MM.1S (cell line): ENCODE data around the gene HERC2.

Source experiments
- DNase-seq: peaks from one replicate; pipeline ENCODE4 v3.0.0-alpha.2; 2015
- H2AFZ ChIP-seq: fragments of 300-600 bp; sonication (generic); 2 replicates; pipeline ENCODE4 v1.6.0; 2016; ENCODE audit warnings: antibody characterized with exemption, low read length
- H3F3A ChIP-seq: fragments of 300-600 bp; sonication (generic); 2 replicates; pipeline ENCODE4 v1.6.1; 2016; ENCODE audit warnings: mild to moderate bottlenecking, antibody characterized with exemption, low read length, moderate library complexity, mixed read lengths; ENCODE audit not compliant: insufficient read depth
- H3K27ac ChIP-seq: fragments of 300-600 bp; sonication (generic); 2 replicates; pipeline ENCODE4 v1.5.1; 2016; ENCODE audit warnings: mild to moderate bottlenecking, low read length
- H3K27me3 ChIP-seq: fragments of 300-600 bp; sonication (generic); replicated peaks from 2 replicates; pipeline ENCODE4 v1.6.0; 2016; ENCODE audit warnings: low read length; ENCODE audit not compliant: insufficient read depth
- H3K36me3 ChIP-seq: fragments of 300-600 bp; sonication (generic); replicated peaks from 2 replicates; pipeline ENCODE4 v1.6.1; 2016; ENCODE audit warnings: mild to moderate bottlenecking, low read length, mixed read lengths; ENCODE audit not compliant: insufficient read depth
- H3K4me1 ChIP-seq: fragments of 300-600 bp; sonication (generic); 2 replicates; pipeline ENCODE4 v1.6.1; 2016; ENCODE audit warnings: low read length, mixed read lengths
- H3K4me2 ChIP-seq: fragments of 300-600 bp; sonication (generic); 2 replicates; pipeline ENCODE4 v1.6.0; 2016; ENCODE audit warnings: low read depth, low read length
- H3K4me3 ChIP-seq: fragments of 300-600 bp; sonication (generic); 2 replicates; pipeline ENCODE4 v1.5.1; 2016; ENCODE audit warnings: low read length, mixed read lengths
- H3K79me2 ChIP-seq: fragments of 300-600 bp; sonication (generic); 2 replicates; pipeline ENCODE4 v1.6.1; 2016; ENCODE audit warnings: mixed run types, low read length, mixed read lengths
- H3K9ac ChIP-seq: fragments of 300-600 bp; sonication (generic); 2 replicates; pipeline ENCODE4 v1.6.1; 2016; ENCODE audit warnings: low read length, mixed read lengths
- H3K9me2 ChIP-seq: fragments of 300-600 bp; sonication (generic); replicated peaks from 2 replicates; pipeline ENCODE4 v1.6.1; 2016; ENCODE audit warnings: mild to moderate bottlenecking, low read length, mixed read lengths; ENCODE audit not compliant: insufficient read depth
- H3K9me3 ChIP-seq: fragments of 300-600 bp; sonication (generic); replicated peaks from 2 replicates; pipeline ENCODE4 v1.6.1; 2016; ENCODE audit warnings: mild to moderate bottlenecking, low read length, mixed read lengths; ENCODE audit not compliant: insufficient read depth
- H4K20me1 ChIP-seq: fragments of 300-600 bp; sonication (generic); 2 replicates; pipeline ENCODE4 v1.6.1; 2016; ENCODE audit warnings: mild to moderate bottlenecking, low read length, moderate library complexity, mixed read lengths; ENCODE audit not compliant: insufficient read depth
- EZH2 ChIP-seq: fragments of 300-600 bp; sonication (generic); optimal IDR thresholded peaks from 2 replicates; pipeline ENCODE3; 2017; ENCODE audit warnings: low read depth, mild to moderate bottlenecking, antibody characterized with exemption, low read length, mixed read lengths
- EZH2phosphoT487 ChIP-seq: fragments of 300-600 bp; sonication (generic); IDR thresholded peaks from 2 replicates; pipeline ENCODE4 v1.6.1; 2018; ENCODE audit warnings: antibody characterized with exemption, low read length
- TF ChIP-seq, protein P1 (sequence below): fragments of 300-600 bp; sonication (generic); IDR thresholded peaks from 2 replicates; pipeline ENCODE4 v1.5.1; 2016; ENCODE audit warnings: antibody characterized with exemption, low read length, mixed read lengths

HERC2 gene

DNA sequence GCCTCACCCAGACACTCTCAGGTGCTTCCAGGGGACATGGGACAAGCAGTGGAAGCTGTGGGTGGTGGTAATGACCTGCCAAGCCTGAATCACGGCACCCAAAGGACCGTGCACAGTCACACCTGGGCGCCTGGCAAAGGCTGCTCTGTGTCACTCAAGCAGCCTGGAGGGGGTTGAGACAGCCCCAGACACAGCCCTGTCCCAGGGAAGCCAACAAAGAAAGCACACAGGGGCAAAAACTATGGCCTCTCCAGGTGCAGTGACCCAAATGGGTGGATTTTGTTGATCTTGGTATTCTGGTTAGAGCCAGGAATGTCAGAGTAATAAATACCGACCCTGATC lies 207.9 kb downstream of the HERC2 start:
- Histone ChIP-seq H3K27me3 (no peaks in the 10 kb centered on the region), H4K20me1 (no peaks in the 10 kb centered on the region), H3K27ac (no peak overlapping the region), H3K9ac (no peak overlapping the region), H3K4me2 (no peak overlapping the region), H3K9me2 (no peaks in the 10 kb centered on the region), H3K4me1 (no peaks in the 10 kb centered on the region), H3F3A (no peaks in the 10 kb centered on the region), H3K36me3 (no peaks in the 10 kb centered on the region; the same call in 1 of the 2 replicates), H3K9me3 (no peaks in the 10 kb centered on the region), H3K79me2 (no peaks in the 10 kb centered on the region), H3K4me3 (no peak overlapping the region), H2AFZ (no peak overlapping the region)
- no peak for DNase-seq
- no peak for TF ChIP-seq EZH2phosphoT487
- no peak for TF ChIP-seq EZH2
- TF ChIP-seq, protein P1, sequence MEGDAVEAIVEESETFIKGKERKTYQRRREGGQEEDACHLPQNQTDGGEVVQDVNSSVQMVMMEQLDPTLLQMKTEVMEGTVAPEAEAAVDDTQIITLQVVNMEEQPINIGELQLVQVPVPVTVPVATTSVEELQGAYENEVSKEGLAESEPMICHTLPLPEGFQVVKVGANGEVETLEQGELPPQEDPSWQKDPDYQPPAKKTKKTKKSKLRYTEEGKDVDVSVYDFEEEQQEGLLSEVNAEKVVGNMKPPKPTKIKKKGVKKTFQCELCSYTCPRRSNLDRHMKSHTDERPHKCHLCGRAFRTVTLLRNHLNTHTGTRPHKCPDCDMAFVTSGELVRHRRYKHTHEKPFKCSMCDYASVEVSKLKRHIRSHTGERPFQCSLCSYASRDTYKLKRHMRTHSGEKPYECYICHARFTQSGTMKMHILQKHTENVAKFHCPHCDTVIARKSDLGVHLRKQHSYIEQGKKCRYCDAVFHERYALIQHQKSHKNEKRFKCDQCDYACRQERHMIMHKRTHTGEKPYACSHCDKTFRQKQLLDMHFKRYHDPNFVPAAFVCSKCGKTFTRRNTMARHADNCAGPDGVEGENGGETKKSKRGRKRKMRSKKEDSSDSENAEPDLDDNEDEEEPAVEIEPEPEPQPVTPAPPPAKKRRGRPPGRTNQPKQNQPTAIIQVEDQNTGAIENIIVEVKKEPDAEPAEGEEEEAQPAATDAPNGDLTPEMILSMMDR = no peak

DNA sequence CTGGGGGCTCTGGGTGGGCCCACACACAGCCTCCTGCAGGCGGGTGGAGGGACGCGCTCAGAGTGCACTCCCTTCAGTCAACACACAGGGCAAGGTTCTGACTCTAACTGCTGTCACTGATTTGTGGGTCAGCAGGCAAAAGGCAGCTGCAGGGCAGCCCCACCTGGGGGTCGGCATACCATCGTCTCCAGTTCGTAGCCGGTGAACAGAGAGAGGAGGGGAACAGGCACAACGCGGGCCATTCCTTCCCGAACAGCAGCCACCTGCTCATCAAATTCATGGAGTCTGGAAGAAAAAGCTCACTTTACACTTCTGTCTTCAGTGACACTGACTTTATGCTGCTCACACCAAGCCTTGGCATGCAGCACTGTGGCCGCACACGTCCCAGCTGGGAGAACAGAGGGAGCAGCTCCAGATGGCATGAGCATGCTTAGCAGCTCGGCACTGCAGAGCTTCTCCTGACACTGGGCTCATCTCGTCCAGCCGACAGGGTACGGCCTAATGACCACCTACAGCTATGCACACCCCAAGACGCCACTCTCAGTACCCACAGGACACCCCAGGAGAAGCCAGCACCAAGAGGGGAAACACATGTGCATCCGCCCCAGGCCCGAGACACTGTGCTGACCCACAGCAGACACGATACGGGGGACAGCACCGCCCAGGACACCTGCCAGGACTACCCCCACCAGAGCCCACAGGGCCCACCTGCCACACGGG lies 208.4 kb downstream of the HERC2 start:
- H3K9me3 ChIP-seq = no peaks in the 10 kb centered on the region
- H3K27ac ChIP-seq = no peak overlapping the region
- H4K20me1 ChIP-seq = no peaks in the 10 kb centered on the region
- H3K79me2 ChIP-seq = no peaks in the 10 kb centered on the region
- H3K9me2 ChIP-seq = no peaks in the 10 kb centered on the region
- no peak overlapping the region for H3K4me2 ChIP-seq
- no peak overlapping the region for H2AFZ ChIP-seq
- no peaks in the 10 kb centered on the region for H3K27me3 ChIP-seq
- no peak for DNase-seq
- no peak overlapping the region for H3K9ac ChIP-seq
- H3K4me3 ChIP-seq = no peak overlapping the region
- no peaks in the 10 kb centered on the region for H3F3A ChIP-seq
- TF ChIP-seq EZH2 (no peak), EZH2phosphoT487 (no peak)
- no peaks in the 10 kb centered on the region; the same call in 1 of the 2 replicates for H3K36me3 ChIP-seq
- H3K4me1 ChIP-seq = no peaks in the 10 kb centered on the region

DNA sequence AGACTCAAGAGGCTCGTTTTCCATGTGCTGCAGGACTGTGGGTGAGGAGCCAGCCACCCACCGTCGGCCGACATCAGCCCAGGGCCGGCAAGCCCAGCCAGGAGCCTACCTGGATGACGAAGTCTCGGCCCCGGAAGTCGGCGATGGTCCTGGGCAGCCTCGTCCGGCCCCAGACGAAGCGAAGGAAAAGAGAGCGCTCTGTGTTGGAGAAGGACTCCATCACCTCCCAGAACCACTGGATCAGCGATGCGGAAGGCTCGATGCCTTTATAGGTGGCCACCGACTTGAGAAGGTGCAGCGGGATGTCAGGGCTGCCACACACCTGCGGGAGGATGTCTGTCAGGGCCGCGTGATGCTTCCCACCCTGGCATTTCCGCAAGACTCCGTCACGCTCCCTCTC lies 209.0 kb downstream of the HERC2 start:
- Histone ChIP-seq H3K9me2 (no peaks in the 10 kb centered on the region), H3K36me3 (no peaks in the 10 kb centered on the region; the same call in 1 of the 2 replicates), H3K4me3 (no peak overlapping the region), H3K27me3 (no peaks in the 10 kb centered on the region), H3K79me2 (no peaks in the 10 kb centered on the region), H3K9ac (no peak overlapping the region), H2AFZ (no peak overlapping the region), H3K27ac (no peak overlapping the region), H3K4me2 (no peak overlapping the region), H3K4me1 (no peaks in the 10 kb centered on the region), H4K20me1 (no peaks in the 10 kb centered on the region), H3F3A (no peaks in the 10 kb centered on the region), H3K9me3 (no peaks in the 10 kb centered on the region)
- TF ChIP-seq, protein P1 = no peak
- TF ChIP-seq EZH2 (no peak), EZH2phosphoT487 (no peak)
- no peak for DNase-seq

DNA sequence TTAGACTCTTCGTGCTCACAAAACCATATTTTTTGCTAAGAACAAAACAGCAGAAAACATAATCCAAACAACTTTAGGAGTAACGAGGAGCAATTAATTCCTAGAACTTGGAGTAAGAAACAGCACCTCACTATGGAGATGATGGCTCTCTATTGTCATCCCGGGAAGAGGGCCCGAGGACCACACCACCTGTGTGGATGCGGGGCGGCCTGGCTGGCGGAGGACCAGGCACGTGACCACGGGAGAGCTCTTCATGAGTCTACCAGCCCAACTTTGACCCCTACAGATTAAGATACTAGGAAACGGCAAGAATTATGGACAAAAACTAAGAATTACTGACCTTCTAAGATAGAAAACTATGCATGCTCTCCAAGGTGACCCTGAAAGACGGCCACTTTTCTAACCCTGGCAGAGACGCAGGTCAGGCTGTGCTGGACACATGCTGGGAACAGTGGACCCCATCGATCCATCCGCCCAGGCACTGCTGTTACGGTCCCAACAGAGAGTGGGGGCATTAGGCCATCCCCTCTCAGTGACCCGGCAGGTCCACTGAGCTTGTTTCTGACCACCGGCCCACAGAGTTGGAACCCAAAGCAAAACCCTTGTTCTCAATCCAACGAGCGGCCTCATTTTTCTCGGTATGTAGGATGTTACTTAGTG lies 209.7 kb downstream of the HERC2 start:
- Histone ChIP-seq H3K9ac (no peak overlapping the region), H3K36me3 (no peaks in the 10 kb centered on the region; the same call in 1 of the 2 replicates), H3K9me3 (no peaks in the 10 kb centered on the region), H3K4me1 (no peaks in the 10 kb centered on the region), H3K4me2 (no peak overlapping the region), H3K27ac (no peak overlapping the region), H2AFZ (no peak overlapping the region), H3K79me2 (no peaks in the 10 kb centered on the region), H3K4me3 (no peak overlapping the region), H4K20me1 (no peaks in the 10 kb centered on the region), H3F3A (no peaks in the 10 kb centered on the region), H3K9me2 (no peaks in the 10 kb centered on the region), H3K27me3 (no peaks in the 10 kb centered on the region)
- TF ChIP-seq EZH2phosphoT487 (no peak), EZH2 (no peak)
- DNase-seq = no peak
